SJSA1 (cell line): ENCODE measurements around the gene SCNN1G. TPM values are rescaled to one million over a fixed set of nuclear protein-coding genes. Genes with fewer than 3 reads are reported as not detected.

ENCODE experiments used
- DNase-seq, 2 experiments: peaks; one replicate each; pipeline ENCODE4 v3.0.0-alpha.2; 2015 to 2020; ENCODE audit warnings: low spot score in 2 of 2, low read depth in 1 of 2
- H3K27ac ChIP-seq: fragments of 250-450 bp; sonication (Bioruptor Pico); 2 replicates; pipeline ENCODE4 v1.5.1; 2020; ENCODE audit warnings: mild to moderate bottlenecking, moderate library complexity
- H3K27me3 ChIP-seq: fragments of 250-450 bp; sonication (Bioruptor Pico); replicated peaks from 2 replicates; pipeline ENCODE4 v1.5.1; 2020; ENCODE audit warnings: mild to moderate bottlenecking, moderate library complexity
- H3K36me3 ChIP-seq: fragments of 250-450 bp; sonication (Bioruptor Pico); 2 replicates; pipeline ENCODE4 v1.5.1; 2020; ENCODE audit warnings: mild to moderate bottlenecking
- H3K4me1 ChIP-seq: fragments of 250-450 bp; sonication (Bioruptor Pico); replicated peaks from 2 replicates; pipeline ENCODE4 v1.6.1; 2021; ENCODE audit warnings: mild to moderate bottlenecking
- H3K4me3 ChIP-seq: fragments of 250-450 bp; sonication (Bioruptor Pico); 2 replicates; pipeline ENCODE4 v1.5.1; 2020; ENCODE audit warnings: mild to moderate bottlenecking
- H3K9me3 ChIP-seq: fragments of 250-450 bp; sonication (Bioruptor Pico); replicated peaks from 2 replicates; pipeline ENCODE4 v1.5.1; 2020; ENCODE audit warnings: mild to moderate bottlenecking
- total RNA-seq: library from RNA; depleted of rRNA; stranded (reverse); fragments of >200 nt; shearing (Covaris generic); gene quantifications from 2 replicates; pipeline ENCODE4 v1.2.3, GENCODE V29; 2014

SCNN1G gene
- total RNA-seq, 1 experiment from 2014 or later = not detected

- H3K9me3 ChIP-seq = no peaks in the 10 kb centered on the region
- H3K36me3 ChIP-seq = no peaks in the 10 kb centered on the region
- peaks cover 10% of the 10 kb centered on the region; the same call in 1 of the 2 replicates for H3K27me3 ChIP-seq
- H3K27ac ChIP-seq = no peak overlapping the region
- no peak overlapping the region for H3K4me3 ChIP-seq
- H3K4me1 ChIP-seq = no peaks in the 10 kb centered on the region
- DNase-seq = no peak
Observed at GRCh38 chr16:23160082-23160481, 22.5 kb upstream of the SCNN1G start.

DNA sequence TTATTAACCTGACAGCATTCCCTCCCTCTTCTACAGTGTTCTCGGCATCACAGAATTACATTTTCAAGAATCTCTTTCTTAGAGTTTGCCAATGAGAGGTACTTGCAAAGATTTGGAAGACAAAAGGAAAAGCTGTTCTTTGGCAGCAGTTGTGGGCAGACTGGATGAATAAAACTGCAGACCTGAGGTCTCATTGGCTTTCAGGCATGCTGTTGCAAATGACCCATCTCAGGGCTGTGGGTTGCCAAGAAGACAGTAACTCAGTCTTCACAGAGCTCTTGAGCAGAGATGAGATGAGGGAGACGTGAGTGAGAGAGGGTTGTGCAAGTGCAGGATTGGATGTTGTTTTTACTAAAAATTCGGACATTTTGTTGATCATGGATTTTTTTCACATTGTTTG, 22.0 kb upstream of the SCNN1G start:
- no peak overlapping the region for H3K4me3 ChIP-seq
- no peaks in the 10 kb centered on the region for H3K4me1 ChIP-seq
- DNase-seq = no peak
- H3K27ac ChIP-seq = no peak overlapping the region
- no peaks in the 10 kb centered on the region; the same call in 1 of the 2 replicates for H3K9me3 ChIP-seq
- H3K27me3 ChIP-seq = peaks cover 7% of the 10 kb centered on the region
- H3K36me3 ChIP-seq = no peaks in the 10 kb centered on the region

DNA sequence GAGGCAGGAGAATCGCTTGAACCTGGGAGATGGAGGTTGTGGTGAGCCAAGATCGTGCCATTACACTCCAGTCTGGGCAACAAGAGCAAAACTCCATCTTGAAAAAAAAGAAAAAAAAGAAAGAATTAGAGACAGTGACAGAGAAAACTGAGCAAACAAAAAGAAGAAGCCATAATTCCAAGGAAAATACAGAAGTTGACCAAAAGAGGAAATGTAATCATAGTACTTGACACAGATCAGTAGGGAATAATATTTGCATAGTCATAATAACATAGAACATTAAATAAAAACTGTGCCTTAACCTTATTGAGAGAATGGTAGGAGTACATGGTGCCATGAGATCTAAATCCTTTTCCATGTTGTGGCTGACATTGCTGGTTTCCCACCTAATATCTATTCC, 18.6 kb upstream of the SCNN1G start:
- no peaks in the 10 kb centered on the region for H3K4me1 ChIP-seq
- no peak overlapping the region for H3K27ac ChIP-seq
- no peaks in the 10 kb centered on the region for H3K36me3 ChIP-seq
- peaks cover 7% of the 10 kb centered on the region for H3K27me3 ChIP-seq
- no peak overlapping the region for H3K4me3 ChIP-seq
- H3K9me3 ChIP-seq = no peaks in the 10 kb centered on the region; the same call in 1 of the 2 replicates
- no peak for DNase-seq

DNA sequence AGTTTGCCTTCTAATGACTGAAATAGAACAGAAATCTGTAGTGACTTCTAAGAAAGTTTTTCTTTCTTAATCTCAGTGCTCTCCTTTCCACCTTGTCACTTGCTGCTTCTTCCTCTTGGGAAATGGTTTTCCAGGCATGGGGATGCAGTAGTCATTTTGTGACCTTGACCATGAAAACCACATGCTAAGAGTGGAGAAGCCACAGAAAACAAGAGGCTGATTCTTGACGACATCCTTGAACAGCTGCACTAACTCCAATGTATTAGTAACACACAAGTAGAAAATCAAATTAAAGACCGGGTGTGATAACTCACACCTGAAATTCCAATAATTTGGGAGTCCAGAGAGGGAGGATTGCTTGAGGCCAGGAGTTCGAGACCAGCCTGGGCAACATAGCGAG, 17.8 kb upstream of the SCNN1G start:
- H3K9me3 ChIP-seq = no peaks in the 10 kb centered on the region; the same call in 1 of the 2 replicates
- H3K4me3 ChIP-seq = no peak overlapping the region
- DNase-seq = no peak
- no peaks in the 10 kb centered on the region for H3K4me1 ChIP-seq
- H3K27ac ChIP-seq = no peak overlapping the region
- H3K36me3 ChIP-seq = no peaks in the 10 kb centered on the region
- H3K27me3 ChIP-seq = peaks cover 7% of the 10 kb centered on the region

- Histone ChIP-seq H3K4me1 (no peaks in the 10 kb centered on the region; the same call in 1 of the 2 replicates), H3K9me3 (no peaks in the 10 kb centered on the region; the same call in 1 of the 2 replicates), H3K36me3 (no peaks in the 10 kb centered on the region), H3K27ac (no peak overlapping the region), H3K4me3 (no peak overlapping the region), H3K27me3 (peaks cover 2% of the 10 kb centered on the region; the same call in 1 of the 2 replicates)
- DNase-seq = no peak
Observed at GRCh38 chr16:23172583-23172982, 10.0 kb upstream of the SCNN1G start.

DNA sequence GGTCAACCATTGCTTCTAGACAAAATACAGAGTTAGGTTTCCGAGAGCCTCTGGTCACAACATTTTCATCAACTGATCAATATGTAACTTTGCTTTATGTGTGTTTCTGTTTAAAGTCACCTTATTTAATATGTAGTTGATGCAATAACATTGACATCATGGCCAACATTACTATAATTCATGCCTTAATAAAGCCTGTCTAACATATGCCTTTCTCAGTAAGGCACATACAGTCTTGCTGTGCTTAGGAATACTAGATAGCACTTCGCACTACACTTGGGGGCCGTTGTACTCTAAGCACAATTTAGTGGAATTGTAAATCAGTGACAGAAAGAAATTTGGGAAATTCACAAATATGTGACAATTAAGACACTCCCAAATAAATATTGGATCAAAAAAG, 9.6 kb upstream of the SCNN1G start:
- Histone ChIP-seq H3K27me3 (peaks cover 2% of the 10 kb centered on the region; the same call in 1 of the 2 replicates), H3K9me3 (no peaks in the 10 kb centered on the region; the same call in 1 of the 2 replicates), H3K4me3 (no peak overlapping the region), H3K27ac (no peak overlapping the region), H3K36me3 (no peaks in the 10 kb centered on the region), H3K4me1 (no peaks in the 10 kb centered on the region; the same call in 1 of the 2 replicates)
- no peak for DNase-seq

DNA sequence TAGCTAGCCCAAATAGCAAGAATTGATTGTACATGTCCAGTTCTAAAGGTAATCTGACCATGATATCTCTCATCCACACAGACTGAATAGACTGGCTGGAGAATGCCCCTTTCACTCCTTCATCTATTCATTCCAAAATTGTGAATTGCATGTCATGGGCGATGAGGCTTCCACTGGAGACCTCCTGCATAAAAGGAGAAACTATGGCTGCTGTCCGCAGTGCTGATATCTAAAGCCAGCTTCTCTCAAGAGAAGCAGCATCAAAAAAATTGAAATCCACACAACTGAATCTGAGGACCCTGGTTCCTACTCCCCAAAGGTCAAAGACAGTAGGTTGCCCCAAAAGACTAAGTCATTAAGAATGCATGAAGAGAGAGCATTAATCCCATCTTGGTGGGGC, 7.9 kb upstream of the SCNN1G start:
- peaks cover 2% of the 10 kb centered on the region; the same call in 1 of the 2 replicates for H3K27me3 ChIP-seq
- H3K4me1 ChIP-seq = no peaks in the 10 kb centered on the region; the same call in 1 of the 2 replicates
- no peaks in the 10 kb centered on the region; the same call in 1 of the 2 replicates for H3K9me3 ChIP-seq
- H3K36me3 ChIP-seq = no peaks in the 10 kb centered on the region
- no peak overlapping the region for H3K4me3 ChIP-seq
- H3K27ac ChIP-seq = no peak overlapping the region
- DNase-seq = no peak

DNA sequence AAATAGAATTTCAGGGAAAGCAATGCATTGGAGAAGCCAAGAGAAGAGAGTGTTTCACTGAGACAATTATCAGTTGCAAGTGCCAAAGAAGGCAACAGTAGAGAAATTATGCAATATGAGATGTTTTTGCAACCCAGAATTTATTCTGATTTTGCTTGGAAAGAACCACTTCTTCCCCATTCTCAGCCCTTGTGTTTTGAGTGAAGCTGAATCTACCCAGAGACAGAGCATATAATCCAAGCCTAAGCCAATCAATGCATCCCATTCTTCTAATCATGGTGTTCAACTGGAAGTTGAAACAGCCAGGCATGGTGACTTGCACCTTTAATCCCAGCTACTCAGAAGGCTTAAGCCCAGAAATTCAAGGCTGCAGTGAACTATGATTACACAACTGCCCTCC, 6.9 kb upstream of the SCNN1G start:
- Histone ChIP-seq H3K36me3 (no peaks in the 10 kb centered on the region), H3K9me3 (no peaks in the 10 kb centered on the region; the same call in 1 of the 2 replicates), H3K4me3 (no peak overlapping the region), H3K27me3 (peaks cover 2% of the 10 kb centered on the region; the same call in 1 of the 2 replicates), H3K4me1 (no peaks in the 10 kb centered on the region; the same call in 1 of the 2 replicates), H3K27ac (no peak overlapping the region)
- no peak for DNase-seq

DNA sequence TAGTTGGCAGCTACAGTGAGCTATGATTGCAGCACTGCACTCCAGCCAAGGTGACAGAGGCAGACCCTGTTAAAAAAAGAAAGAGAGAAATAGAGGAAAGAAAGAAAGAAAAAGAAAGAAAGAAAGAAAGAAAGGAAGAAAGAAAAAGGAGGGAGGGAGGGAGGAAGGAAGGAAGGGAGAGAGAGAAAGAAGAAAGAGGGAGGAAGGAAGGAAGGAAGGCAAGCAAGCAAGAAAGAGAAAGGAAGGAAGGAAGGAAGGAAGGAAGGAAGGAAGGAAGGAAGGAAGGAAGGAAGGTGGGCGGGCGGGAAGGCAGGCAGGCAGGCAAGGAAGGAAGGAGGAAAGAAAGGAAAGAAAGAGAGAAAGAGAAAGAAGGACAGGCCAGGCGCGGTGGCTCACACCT, 1.0 kb upstream of the SCNN1G start:
- peaks cover 15% of the 10 kb centered on the region for H3K4me1 ChIP-seq
- no peaks in the 10 kb centered on the region for H3K9me3 ChIP-seq
- H3K36me3 ChIP-seq = no peaks in the 10 kb centered on the region
- H3K27me3 ChIP-seq = peaks cover 42% of the 10 kb centered on the region
- no peak overlapping the region for H3K4me3 ChIP-seq
- DNase-seq = no peak
- H3K27ac ChIP-seq = no peak overlapping the region

GRCh38 chr16:23182206-23182678, 303 bp upstream of the SCNN1G start:
- H3K9me3 ChIP-seq = no peaks in the 10 kb centered on the region
- H3K4me1 ChIP-seq = peaks cover 15% of the 10 kb centered on the region
- no peak overlapping the region for H3K4me3 ChIP-seq
- no peak overlapping the region for H3K27ac ChIP-seq
- H3K36me3 ChIP-seq = no peaks in the 10 kb centered on the region
- H3K27me3 ChIP-seq = peaks cover 42% of the 10 kb centered on the region
- peak; percentile 28 to 74 for DNase-seq

- Histone ChIP-seq H3K9me3 (no peaks in the 10 kb centered on the region), H3K36me3 (no peaks in the 10 kb centered on the region), H3K4me1 (peaks cover 15% of the 10 kb centered on the region), H3K27me3 (peaks cover 42% of the 10 kb centered on the region), H3K4me3 (no peak overlapping the region), H3K27ac (no peak overlapping the region)
- DNase-seq = no peak
Observed at GRCh38 chr16:23183543-23183862, 958 bp downstream of the SCNN1G start.

DNA sequence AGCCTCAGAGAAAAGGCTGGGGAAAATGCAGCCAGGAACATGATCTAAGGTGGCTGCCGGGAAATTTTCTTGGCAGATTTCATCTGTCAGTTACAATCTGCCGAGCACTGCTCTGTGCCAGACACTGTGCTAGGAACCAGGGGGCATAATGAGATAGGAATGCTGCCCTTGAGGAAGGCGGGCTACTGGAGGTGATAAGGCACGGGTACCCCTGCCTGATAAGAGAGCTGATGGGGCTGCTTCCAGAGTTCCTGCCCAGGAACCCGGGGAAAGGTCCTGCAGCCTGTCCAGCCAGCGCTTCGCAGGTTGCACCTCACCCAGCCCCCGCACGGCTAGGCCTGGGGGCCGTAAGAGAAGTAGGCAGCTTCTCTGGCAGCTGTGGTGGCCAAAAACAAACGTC, 3.1 kb downstream of the SCNN1G start:
- Histone ChIP-seq H3K4me3 (no peak overlapping the region), H3K27me3 (peaks cover 42% of the 10 kb centered on the region), H3K4me1 (peaks cover 15% of the 10 kb centered on the region), H3K36me3 (no peaks in the 10 kb centered on the region), H3K27ac (no peak overlapping the region), H3K9me3 (no peaks in the 10 kb centered on the region)
- DNase-seq = no peak

- Histone ChIP-seq H3K27ac (no peak overlapping the region), H3K4me3 (no peak overlapping the region), H3K4me1 (peaks cover 15% of the 10 kb centered on the region), H3K36me3 (no peaks in the 10 kb centered on the region), H3K27me3 (peaks cover 39% of the 10 kb centered on the region), H3K9me3 (no peaks in the 10 kb centered on the region)
- no peak for DNase-seq
Observed at GRCh38 chr16:23186171-23186570, 3.6 kb downstream of the SCNN1G start.

- H3K36me3 ChIP-seq = no peaks in the 10 kb centered on the region
- no peak overlapping the region for H3K4me3 ChIP-seq
- DNase-seq = no peak
- H3K9me3 ChIP-seq = no peaks in the 10 kb centered on the region
- peaks cover 10% of the 10 kb centered on the region for H3K4me1 ChIP-seq
- H3K27ac ChIP-seq = no peak overlapping the region
- peaks cover 36% of the 10 kb centered on the region for H3K27me3 ChIP-seq
Observed at GRCh38 chr16:23187341-23187740, 4.8 kb downstream of the SCNN1G start.

DNA sequence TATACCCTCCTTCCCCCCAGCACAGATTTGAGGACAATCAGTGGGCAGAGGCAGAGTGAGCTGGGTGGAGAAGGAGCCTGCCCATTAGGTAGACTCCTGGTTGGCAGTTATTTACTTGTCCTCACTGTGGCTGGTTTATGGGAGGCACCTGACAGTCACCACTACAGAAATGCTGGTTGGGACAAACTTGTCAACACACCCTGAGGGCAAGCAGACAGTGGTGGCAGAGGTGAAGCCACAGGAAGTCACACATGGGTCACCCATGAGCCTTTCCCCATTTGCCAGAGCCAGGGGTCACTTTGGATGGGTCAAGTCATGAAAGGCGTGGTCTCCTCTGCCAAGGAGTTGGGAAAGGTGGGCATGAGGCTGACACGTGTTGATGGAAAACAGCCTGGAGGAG, 6.4 kb downstream of the SCNN1G start:
- Histone ChIP-seq H3K36me3 (no peaks in the 10 kb centered on the region), H3K27ac (no peak overlapping the region), H3K27me3 (peaks cover 20% of the 10 kb centered on the region), H3K4me1 (no peaks in the 10 kb centered on the region), H3K9me3 (no peaks in the 10 kb centered on the region), H3K4me3 (no peak overlapping the region)
- DNase-seq = no peak
